GM12878 (cell line): ENCODE data around the gene RSRC1. TPM values are rescaled to one million over a fixed set of nuclear protein-coding genes. Genes with fewer than 3 reads are reported as not detected.

Experiments used
- E4F1 ChIP-seq: fragments of 450-650 bp; IDR thresholded peaks from 2 replicates; pipeline ENCODE4 v1.6.1; 2018; ENCODE audit warnings: borderline replicate concordance, mild to moderate bottlenecking; ENCODE audit not compliant: partially characterized antibody
- GATAD2B ChIP-seq: fragments of 450-650 bp; conservative IDR thresholded peaks from 2 replicates; pipeline ENCODE4 v1.6.1; 2017; ENCODE audit warnings: low read depth, mild to moderate bottlenecking, moderate library complexity
- RAD21 ChIP-seq: IDR thresholded peaks from 2 replicates; pipeline ENCODE4 v1.6.1; 2011; ENCODE audit warnings: mild to moderate bottlenecking, low read depth, low read length, moderate library complexity; ENCODE audit not compliant: insufficient read depth
- RAD51 ChIP-seq: fragments of 450-650 bp; IDR thresholded peaks from 2 replicates; pipeline ENCODE4 v1.6.1; 2016; ENCODE audit warnings: moderate library complexity, mild to moderate bottlenecking, inconsistent platforms
- ZNF592 ChIP-seq: fragments of 450-650 bp; IDR thresholded peaks from 2 replicates; pipeline ENCODE4 v1.6.1; 2017; ENCODE audit warnings: mild to moderate bottlenecking, moderate library complexity
- polyA plus RNA-seq, 11 experiments: library from polyadenylated mRNA; depleted of rRNA in 4 of 11; unstranded in 6 of 11; stranded (reverse) in 5 of 11; fragments of >200 nt; fragmentation: Nextera tagmentation in 4 of 11; fragmentation: Illumina TruSeq in 1 of 11; extraction: Ambion mirVana in 4 of 11; extraction: Trizol in 1 of 11; gene quantifications; 1 replicate in 1 of 11; 2 replicates in 10 of 11; pipeline versions ENCODE4 v1.2.1 to v1.2.3, GENCODE V29; 2011 to 2016; ENCODE audit warnings: inconsistent platforms in 2 of 11, missing spikeins in 2 of 11, low read depth in 1 of 11
- total RNA-seq, 4 experiments: library from RNA; depleted of rRNA in 3 of 4; stranded (reverse); fragments of >200 nt in 3 of 4; fragmentation: Illumina TruSeq in 1 of 4; extraction: Trizol in 1 of 4; gene quantifications; 2 replicates each; pipeline versions ENCODE4 v1.2.1 to v1.2.3, GENCODE V29; 2013 to 2021
- TF ChIP-seq, protein P1 (sequence below): fragments of 450-650 bp; IDR thresholded peaks from 2 replicates; pipeline ENCODE4 v1.6.1; 2017; ENCODE audit warnings: antibody characterized with exemption, mild to moderate bottlenecking, moderate library complexity

Gene RSRC1
- total and polyA plus RNA-seq, 10 of the 15 experiments (the other 5 are each of a cell fraction or from before 2014, with no cell fraction given) = 16.4 to 85.9 (median 42.0) TPM

DNA sequence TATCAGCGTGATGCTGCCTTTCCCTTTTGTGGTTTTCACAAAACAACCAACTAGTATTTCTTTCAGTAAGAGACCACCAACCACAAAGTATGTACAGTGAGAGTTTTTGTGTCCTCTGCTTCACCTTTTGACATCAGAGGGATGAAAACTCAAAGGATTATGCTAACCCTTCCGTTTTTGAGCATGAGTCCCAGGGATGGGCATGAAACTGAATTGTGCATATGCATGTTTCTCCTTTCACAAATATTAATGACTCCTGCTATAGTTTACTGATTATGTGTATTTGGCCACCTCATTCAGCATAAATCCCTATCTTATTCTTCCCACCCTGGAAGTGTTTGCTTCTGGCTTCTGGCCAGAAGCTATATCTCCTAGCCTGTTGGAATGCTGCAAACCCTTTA, 59.2 kb downstream of the RSRC1 start (continued):
- TF ChIP-seq, protein P1, sequence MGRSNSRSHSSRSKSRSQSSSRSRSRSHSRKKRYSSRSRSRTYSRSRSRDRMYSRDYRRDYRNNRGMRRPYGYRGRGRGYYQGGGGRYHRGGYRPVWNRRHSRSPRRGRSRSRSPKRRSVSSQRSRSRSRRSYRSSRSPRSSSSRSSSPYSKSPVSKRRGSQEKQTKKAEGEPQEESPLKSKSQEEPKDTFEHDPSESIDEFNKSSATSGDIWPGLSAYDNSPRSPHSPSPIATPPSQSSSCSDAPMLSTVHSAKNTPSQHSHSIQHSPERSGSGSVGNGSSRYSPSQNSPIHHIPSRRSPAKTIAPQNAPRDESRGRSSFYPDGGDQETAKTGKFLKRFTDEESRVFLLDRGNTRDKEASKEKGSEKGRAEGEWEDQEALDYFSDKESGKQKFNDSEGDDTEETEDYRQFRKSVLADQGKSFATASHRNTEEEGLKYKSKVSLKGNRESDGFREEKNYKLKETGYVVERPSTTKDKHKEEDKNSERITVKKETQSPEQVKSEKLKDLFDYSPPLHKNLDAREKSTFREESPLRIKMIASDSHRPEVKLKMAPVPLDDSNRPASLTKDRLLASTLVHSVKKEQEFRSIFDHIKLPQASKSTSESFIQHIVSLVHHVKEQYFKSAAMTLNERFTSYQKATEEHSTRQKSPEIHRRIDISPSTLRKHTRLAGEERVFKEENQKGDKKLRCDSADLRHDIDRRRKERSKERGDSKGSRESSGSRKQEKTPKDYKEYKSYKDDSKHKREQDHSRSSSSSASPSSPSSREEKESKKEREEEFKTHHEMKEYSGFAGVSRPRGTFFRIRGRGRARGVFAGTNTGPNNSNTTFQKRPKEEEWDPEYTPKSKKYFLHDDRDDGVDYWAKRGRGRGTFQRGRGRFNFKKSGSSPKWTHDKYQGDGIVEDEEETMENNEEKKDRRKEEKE = no peak
- no peak for TF ChIP-seq GATAD2B
- TF ChIP-seq RAD51 = no peak
- no peak for TF ChIP-seq RAD21
- no peak for TF ChIP-seq E4F1
- TF ChIP-seq ZNF592 = no peak
